ENCODE data around the gene RANBP10. TPM values are rescaled to one million over a fixed set of nuclear protein-coding genes. Genes with fewer than 3 reads are reported as not detected.

The RANBP10 gene
- total and polyA plus RNA-seq, 2 of the 8 experiments (the other 6 are each of a cell fraction or from before 2014, with no cell fraction given), result 14.2 to 16.8 TPM

DNA sequence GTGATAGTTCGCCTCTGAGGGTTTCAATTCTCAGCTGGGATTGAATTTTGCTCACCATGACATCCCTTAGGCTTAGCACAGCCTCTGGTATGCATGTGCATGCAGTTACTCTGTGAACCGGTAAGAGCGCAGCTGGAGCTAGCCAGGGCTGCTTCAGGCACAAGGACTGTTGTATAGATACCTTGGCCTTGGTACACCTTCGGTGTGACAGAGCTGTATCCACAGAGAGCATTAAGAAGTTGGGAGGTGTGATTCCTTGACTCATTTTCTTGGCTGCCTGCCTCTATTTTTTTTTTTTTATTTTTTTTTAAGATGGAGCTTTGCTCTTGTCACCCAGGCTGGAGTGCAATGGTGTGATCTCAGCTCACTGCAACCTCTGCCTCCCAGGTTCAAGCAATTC is 38.1 kb upstream of the RANBP10 start:
- Histone ChIP-seq H3K9me3 (ENCODE audit: insufficient read depth in 2 of 2, low read depth in 1 of 2, low read length in 1 of 2) (no peaks in the 10 kb centered on the region), H2BK20ac (ENCODE audit: low read length) (no peak overlapping the region), H3K4ac (replicated peaks; ENCODE audit: insufficient read length, low read depth, low read length) (no peak overlapping the region), H3K27ac (ENCODE audit: low read depth, low read length) (no peak overlapping the region), H3K36me3 (ENCODE audit: control insufficient read depth in 2 of 4, insufficient read depth in 4 of 4, low read length in 3 of 4) (peaks cover 0 to 4% (median 0%) of the 10 kb centered on the region in 4 experiments; a peak in 2 of 8 replicates), H3K4me1 (replicated peaks in 1 of 4; ENCODE audit: control insufficient read depth in 3 of 4, insufficient read depth in 4 of 4, low read length in 3 of 4) (peaks cover 8 to 32% (median 17%) of the 10 kb centered on the region in 4 experiments), H3K27me3 (replicated peaks in 1 of 4; ENCODE audit: control insufficient read depth in 3 of 4, extremely low read depth in 1 of 4, insufficient read depth in 3 of 4, low read length in 3 of 4) (no peaks in the 10 kb centered on the region), H3K9ac (replicated peaks in 1 of 4; ENCODE audit: extremely low read depth in 1 of 4, low read depth in 3 of 4, low read length in 3 of 4) (no peak overlapping the region; a peak in 2 of 7 replicates), H2AK5ac (ENCODE audit: low read depth, low read length) (no peak overlapping the region), H3K14ac (ENCODE audit: insufficient read length) (no peak overlapping the region), H3K79me1 (ENCODE audit: low read depth, low read length) (peaks cover 12% of the 10 kb centered on the region), H3K18ac (ENCODE audit: extremely low read depth, low read length) (no peak overlapping the region), H3K23ac (ENCODE audit: insufficient read length) (no peak overlapping the region), H4K8ac (ENCODE audit: extremely low read depth, insufficient read depth, low read length) (no peak overlapping the region; the same call in 1 of the 2 replicates), H2BK15ac (ENCODE audit: low read length) (no peak overlapping the region), H3K23me2 (ENCODE audit: low read depth, low read length) (peaks cover 22% of the 10 kb centered on the region), H3K56ac (replicated peaks; ENCODE audit: insufficient read length, low read depth, low read length) (no peak overlapping the region), H4K20me1 (replicated peaks in 1 of 2; ENCODE audit: control insufficient read depth in 1 of 2, insufficient read depth in 2 of 2, low read length in 2 of 2) (peaks cover 16 to 22% of the 10 kb centered on the region in 2 experiments), H3K4me3 (ENCODE audit: extremely low read depth in 1 of 4, insufficient read depth in 2 of 4, low read depth in 3 of 4, low read length in 4 of 4) (peak overlapping the region in 2 of 4 experiments; percentile 14 to 96; a peak in 4 of 8 replicates), H4K5ac (ENCODE audit: insufficient read length, low read depth, low read length) (no peak overlapping the region), H2BK120ac (replicated peaks; ENCODE audit: low read depth, low read length) (no peak overlapping the region), H4K91ac (replicated peaks; ENCODE audit: insufficient read length, low read length) (no peak overlapping the region), H3K4me2 (ENCODE audit: insufficient read depth in 1 of 2, low read depth in 2 of 2, low read length in 2 of 2) (peak overlapping the region; percentile 30 to 94; a peak in 1 of 4 replicates), H2AFZ (ENCODE audit: low read length) (no peak overlapping the region), H2BK12ac (ENCODE audit: low read depth, low read length) (no peak overlapping the region), H2BK5ac (ENCODE audit: low read depth, low read length) (no peak overlapping the region), H3K79me2 (ENCODE audit: control insufficient read depth in 1 of 2, insufficient read depth in 2 of 2, low read length in 2 of 2) (peaks cover 16 to 51% of the 10 kb centered on the region in 2 experiments)
- FAIRE-seq, result no peak
- TF ChIP-seq FOSL1 (IDR thresholded peaks at IDR 0.05; ENCODE audit: insufficient read depth, low read depth, low read length) (no peak), ZNF274 (IDR thresholded peaks at IDR 0.05; ENCODE audit: borderline replicate concordance, extremely low read depth, low read length) (no peak), ASH2L (IDR thresholded peaks at IDR 0.05; ENCODE audit: low read length) (no peak), PHF8 (conservative IDR thresholded peaks at IDR 0.05; ENCODE audit: low read depth, low read length) (no peak), CHD2 (IDR thresholded peaks at IDR 0.05; ENCODE audit: low read length) (no peak)
- POLR2A ChIA-PET (ENCODE audit: partially characterized antibody), result interaction anchor here (0.6 to 11.7 kb wide), 11 partner anchors 9 to 1982 kb away, joined by 3 to 100 read pairs (median 3); partner anchors contain the start of gene EDC4
- DNase-seq (ENCODE audit: low read depth in 1 of 2, low spot score in 2 of 2), result no peak
- CTCF ChIA-PET (ENCODE audit: partially characterized antibody), result interaction anchor here (0.6 to 10.2 kb wide), 18 partner anchors 8 to 506 kb away, joined by 3 to 123 read pairs (median 4); partner anchors contain the start of gene EDC4
- WGBS, 2 experiments (ENCODE audit: extremely low coverage in 1 of 2, insufficient coverage in 1 of 2, insufficient read length in 1 of 2, insufficient replicate concordance in 2 of 2, low coverage in 1 of 2, low lambda C conversion rate in 2 of 2, missing lambda C conversion rate in 1 of 2), result 86% methylated on average over 4 of the region's 4 CpGs; no CpG with 5 or more reads in 1 of the 2 experiments
